Liver (tissue), 9 donors: ENCODE data around the gene FUT2. TPM values are rescaled to one million over a fixed set of nuclear protein-coding genes. Genes with fewer than 3 reads are reported as not detected.

Experiments used
- DNase-seq: peaks from one replicate; pipeline ENCODE4 v3.0.0-alpha.2; 2017; ENCODE audit warnings: low spot score
- H3K27ac ChIP-seq, 2 donors: one replicate each; pipeline ENCODE4 v1.7.0; 2013; ENCODE audit warnings: inconsistent platforms in 2 of 2, low read length in 2 of 2, control low read depth in 1 of 2, low read depth in 1 of 2, mild to moderate bottlenecking in 1 of 2
- H3K27me3 ChIP-seq, 4 donors: one replicate each; pipeline versions ENCODE4 v1.6.1 to v1.7.0; 2013; ENCODE audit warnings: low read length in 3 of 4, inconsistent platforms in 1 of 4, mild to moderate bottlenecking in 1 of 4, moderate library complexity in 1 of 4; ENCODE audit not compliant: control insufficient read depth in 4 of 4, insufficient read depth in 4 of 4
- H3K36me3 ChIP-seq, 4 donors: one replicate each; pipeline versions ENCODE4 v1.6.1 to v1.7.0; 2013; ENCODE audit warnings: low read length in 3 of 4, mild to moderate bottlenecking in 3 of 4, low read depth in 1 of 4, moderate library complexity in 1 of 4; ENCODE audit not compliant: control insufficient read depth in 4 of 4, insufficient read depth in 3 of 4
- H3K4me1 ChIP-seq, 4 donors: one replicate each; pipeline versions ENCODE4 v1.6.1 to v1.7.0; 2013; ENCODE audit warnings: low read length in 3 of 4, mild to moderate bottlenecking in 3 of 4, moderate library complexity in 1 of 4; ENCODE audit not compliant: control insufficient read depth in 4 of 4, insufficient read depth in 4 of 4
- H3K4me3 ChIP-seq, 3 donors: one replicate each; pipeline versions ENCODE4 v1.6.1 to v1.7.0; 2013; ENCODE audit warnings: low read length in 3 of 3, control low read depth in 1 of 3, low read depth in 1 of 3, mild to moderate bottlenecking in 1 of 3
- H3K9ac ChIP-seq, 2 donors: one replicate each; pipeline ENCODE4 v1.7.0; 2013; ENCODE audit warnings: low read length in 2 of 2, mild to moderate bottlenecking in 2 of 2, moderate library complexity in 2 of 2, control low read depth in 1 of 2, low read depth in 1 of 2
- H3K9me3 ChIP-seq, 4 donors: one replicate each; pipeline versions ENCODE4 v1.6.1 to v1.7.0; 2013; ENCODE audit warnings: low read length in 3 of 4; ENCODE audit not compliant: control insufficient read depth in 4 of 4
- ATF3 ChIP-seq: IDR thresholded peaks from 2 replicates; pipeline ENCODE4 v1.6.1; 2016; ENCODE audit warnings: antibody characterized with exemption
- CTCF ChIP-seq: fragments of 150-350 bp; IDR thresholded peaks from 2 replicates; pipeline ENCODE4 v1.5.1; 2017; ENCODE audit warnings: improper control_type of control experiment, low read depth, low read length; ENCODE audit not compliant: missing input control
- EGR1 ChIP-seq, 2 donors: IDR thresholded peaks; 2 replicates each; pipeline ENCODE4 v1.6.1; 2016 to 2018; ENCODE audit warnings: antibody characterized with exemption in 2 of 2, low read depth in 2 of 2
- GABPA ChIP-seq, 2 donors: IDR thresholded peaks in 1 of 2; conservative IDR thresholded peaks in 1 of 2; 2 replicates each; pipeline ENCODE4 v1.6.1; 2016; ENCODE audit warnings: antibody characterized with exemption in 2 of 2, mild to moderate bottlenecking in 1 of 2, moderate library complexity in 1 of 2
- HNF4A ChIP-seq, 2 donors: conservative IDR thresholded peaks; 2 replicates each; pipeline ENCODE4 v1.6.1; 2016; ENCODE audit warnings: antibody characterized with exemption in 2 of 2, mild to moderate bottlenecking in 2 of 2
- HNF4G ChIP-seq: IDR thresholded peaks from 2 replicates; pipeline ENCODE4 v1.6.1; 2016; ENCODE audit warnings: antibody characterized with exemption
- JUND ChIP-seq, 2 donors: IDR thresholded peaks; 2 replicates each; pipeline ENCODE4 v1.6.1; 2016; ENCODE audit warnings: antibody characterized with exemption in 2 of 2
- RAD21 ChIP-seq, 2 donors: IDR thresholded peaks; 2 replicates each; pipeline ENCODE4 v1.6.1; 2016; ENCODE audit warnings: antibody characterized with exemption in 2 of 2, mild to moderate bottlenecking in 2 of 2
- RXRA ChIP-seq, 2 donors: IDR thresholded peaks; 2 replicates each; pipeline ENCODE4 v1.6.1; 2017 to 2018; ENCODE audit warnings: antibody characterized with exemption in 2 of 2, mild to moderate bottlenecking in 1 of 2
- SP1 ChIP-seq: IDR thresholded peaks from 2 replicates; pipeline ENCODE4 v1.6.1; 2018; ENCODE audit warnings: antibody characterized with exemption, mild to moderate bottlenecking
- YY1 ChIP-seq: IDR thresholded peaks from 2 replicates; pipeline ENCODE4 v1.6.1; 2016; ENCODE audit warnings: antibody characterized with exemption, mild to moderate bottlenecking
- WGBS: extraction: QIAGEN DNeasy Blood & Tissue Kit; methylation state at CpG from one replicate; pipeline ENCODE4 v1.1.7; 2013; 5-methylcytosine and 5-hydroxymethylcytosine counted together
- polyA plus RNA-seq, 2 donors: library from polyadenylated mRNA; stranded (reverse) in 1 of 2; unstranded in 1 of 2; fragments of 200-250 nt in 1 of 2; fragments of >200 nt in 1 of 2; fragmentation: Nextera tagmentation in 1 of 2; extraction: Ambion mirVana in 1 of 2; gene quantifications; one replicate each; pipeline versions ENCODE4 v1.2.1 to v1.2.3, GENCODE V29; 2013 to 2015
- total RNA-seq, 2 donors: library from RNA; depleted of rRNA; stranded (reverse); fragments of >200 nt; gene quantifications; one replicate each; pipeline ENCODE4 v1.2.3, GENCODE V29; 2014
- TF ChIP-seq, protein P1 (sequence below): IDR thresholded peaks from 2 replicates; pipeline ENCODE4 v1.6.1; 2016; ENCODE audit warnings: antibody characterized with exemption, mild to moderate bottlenecking
- donor health status: healthy.
- donor health status: healthy.
- donor health status: healthy.
- donor health status: healthy.
- donor health status: healthy.

FUT2 gene
- total and polyA plus RNA-seq, 4 donors = 0.02 to 0.38 (median 0.05) TPM; not detected in 1

GRCh38 chr19:48663667-48664066 is 32.1 kb upstream of the FUT2 start:
- no peaks in the 10 kb centered on the region for H3K36me3 ChIP-seq
- no peak overlapping the region for H3K9ac ChIP-seq
- 95% methylated on average over 4 of the region's 4 CpGs for WGBS
- peaks cover 0 to 2% (median 0%) of the 10 kb centered on the region in 4 donors for H3K4me1 ChIP-seq
- H3K4me3 ChIP-seq = no peak overlapping the region
- no peak for DNase-seq
- TF ChIP-seq, protein P1, sequence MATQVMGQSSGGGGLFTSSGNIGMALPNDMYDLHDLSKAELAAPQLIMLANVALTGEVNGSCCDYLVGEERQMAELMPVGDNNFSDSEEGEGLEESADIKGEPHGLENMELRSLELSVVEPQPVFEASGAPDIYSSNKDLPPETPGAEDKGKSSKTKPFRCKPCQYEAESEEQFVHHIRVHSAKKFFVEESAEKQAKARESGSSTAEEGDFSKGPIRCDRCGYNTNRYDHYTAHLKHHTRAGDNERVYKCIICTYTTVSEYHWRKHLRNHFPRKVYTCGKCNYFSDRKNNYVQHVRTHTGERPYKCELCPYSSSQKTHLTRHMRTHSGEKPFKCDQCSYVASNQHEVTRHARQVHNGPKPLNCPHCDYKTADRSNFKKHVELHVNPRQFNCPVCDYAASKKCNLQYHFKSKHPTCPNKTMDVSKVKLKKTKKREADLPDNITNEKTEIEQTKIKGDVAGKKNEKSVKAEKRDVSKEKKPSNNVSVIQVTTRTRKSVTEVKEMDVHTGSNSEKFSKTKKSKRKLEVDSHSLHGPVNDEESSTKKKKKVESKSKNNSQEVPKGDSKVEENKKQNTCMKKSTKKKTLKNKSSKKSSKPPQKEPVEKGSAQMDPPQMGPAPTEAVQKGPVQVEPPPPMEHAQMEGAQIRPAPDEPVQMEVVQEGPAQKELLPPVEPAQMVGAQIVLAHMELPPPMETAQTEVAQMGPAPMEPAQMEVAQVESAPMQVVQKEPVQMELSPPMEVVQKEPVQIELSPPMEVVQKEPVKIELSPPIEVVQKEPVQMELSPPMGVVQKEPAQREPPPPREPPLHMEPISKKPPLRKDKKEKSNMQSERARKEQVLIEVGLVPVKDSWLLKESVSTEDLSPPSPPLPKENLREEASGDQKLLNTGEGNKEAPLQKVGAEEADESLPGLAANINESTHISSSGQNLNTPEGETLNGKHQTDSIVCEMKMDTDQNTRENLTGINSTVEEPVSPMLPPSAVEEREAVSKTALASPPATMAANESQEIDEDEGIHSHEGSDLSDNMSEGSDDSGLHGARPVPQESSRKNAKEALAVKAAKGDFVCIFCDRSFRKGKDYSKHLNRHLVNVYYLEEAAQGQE = no peak
- TF ChIP-seq CTCF (no peak), HNF4A (conservative IDR thresholded peaks at IDR 0.05) (no peak), EGR1 (IDR thresholded peaks at IDR 0.05; ENCODE audit: low read depth in 2 of 2) (no peak), GABPA (IDR thresholded peaks at IDR 0.05 in 1 of 2, conservative IDR thresholded peaks at IDR 0.05 in 1 of 2) (no peak), JUND (IDR thresholded peaks at IDR 0.05) (no peak), RXRA (IDR thresholded peaks at IDR 0.05) (no peak), SP1 (no peak)
- H3K9me3 ChIP-seq = no peaks in the 10 kb centered on the region
- H3K27me3 ChIP-seq = no peaks in the 10 kb centered on the region
- no peak overlapping the region for H3K27ac ChIP-seq

- DNase-seq = no peak
- 95% methylated on average over 14 of the region's 14 CpGs for WGBS
Measured at GRCh38 chr19:48664476-48664875, 31.3 kb upstream of the FUT2 start.

GRCh38 chr19:48665786-48666185 is 30.0 kb upstream of the FUT2 start:
- Histone ChIP-seq H3K27ac (no peak overlapping the region), H3K27me3 (no peaks in the 10 kb centered on the region), H3K36me3 (no peaks in the 10 kb centered on the region), H3K4me3 (no peak overlapping the region), H3K9me3 (no peaks in the 10 kb centered on the region), H3K9ac (no peak overlapping the region), H3K4me1 (peaks cover 0 to under 1% (median 0%) of the 10 kb centered on the region in 4 donors)
- 88% methylated on average over 6 of the region's 6 CpGs for WGBS
- TF ChIP-seq ATF3 (no peak), CTCF (no peak), RAD21 (IDR thresholded peaks at IDR 0.05) (no peak), YY1 (no peak)
- TF ChIP-seq, protein P1 = no peak
- DNase-seq = no peak

More at GRCh38 chr19:48664476-48664875, 31.3 kb upstream of the FUT2 start:
- TF ChIP-seq YY1 (no peak), HNF4G (no peak)
- Histone ChIP-seq H3K9me3 (no peaks in the 10 kb centered on the region), H3K9ac (no peak overlapping the region), H3K27ac (no peak overlapping the region), H3K36me3 (no peaks in the 10 kb centered on the region), H3K4me3 (no peak overlapping the region), H3K27me3 (no peaks in the 10 kb centered on the region), H3K4me1 (peaks cover 0 to 2% (median 0%) of the 10 kb centered on the region in 4 donors)
